Caco-2 (cell line): ENCODE data around the gene ADGRV1. TPM values are rescaled to one million over a fixed set of nuclear protein-coding genes. Genes with fewer than 3 reads are reported as not detected.

ENCODE experiments used
- BruUV-seq: library from RNA; stranded (reverse); fragments of 400-500 nt; replicated peaks from 2 replicates; lab custom pipeline; 2021; lab: Mats Ljungman, UMichigan
- CTCF ChIA-PET: fragments of 300-600 bp; sonication (Branson Sonifier 250); formaldehyde crosslinking; loops from one replicate; lab custom pipeline; 2022; ENCODE audit warnings: antibody characterized with exemption; lab: Charles Lee
- POLR2A ChIA-PET: fragments of 300-600 bp; sonication (Branson Sonifier 250); formaldehyde crosslinking; loops from one replicate; lab custom pipeline; 2022; ENCODE audit warnings: antibody characterized with exemption; lab: Charles Lee
- DNase-seq, 2 experiments: peaks; one replicate each; pipeline versions ENCODE4 v3.0.0 to v3.0.0-alpha.2; 2020 to 2022
- H3K27me3 ChIP-seq: replicated peaks from 2 replicates; pipeline ENCODE4 v1.6.0; 2011; ENCODE audit warnings: low read length; ENCODE audit not compliant: control insufficient read depth, insufficient read depth
- H3K36me3 ChIP-seq: 2 replicates; pipeline ENCODE4 v1.5.1; 2011; ENCODE audit warnings: low read length; ENCODE audit not compliant: control insufficient read depth, insufficient read depth
- H3K4me1 ChIP-seq: fragments of 250-450 bp; sonication (Bioruptor Pico); 2 replicates; pipeline ENCODE4 v1.5.1; 2020; ENCODE audit warnings: mild to moderate bottlenecking
- H3K4me3 ChIP-seq: 2 replicates; pipeline ENCODE4 v1.5.1; 2011; ENCODE audit warnings: low read depth, mild to moderate bottlenecking, control low read depth, low read length
- H3K9me3 ChIP-seq: fragments of 250-450 bp; sonication (Bioruptor Pico); 2 replicates; pipeline ENCODE4 v1.5.1; 2020; ENCODE audit warnings: mild to moderate bottlenecking, moderate library complexity
- H3K27ac Mint-ChIP-seq: one replicate; pipeline ENCODE4 v1.8.0; 2022; ENCODE audit warnings: mixed read lengths; ENCODE audit not compliant: unreplicated experiment
- H3K27me3 Mint-ChIP-seq: one replicate; pipeline ENCODE4 v1.8.0; 2022; ENCODE audit warnings: mixed read lengths; ENCODE audit not compliant: insufficient read depth, unreplicated experiment
- H3K36me3 Mint-ChIP-seq: one replicate; pipeline ENCODE4 v1.8.0; 2022; ENCODE audit warnings: mild to moderate bottlenecking, mixed read lengths; ENCODE audit not compliant: insufficient read depth, unreplicated experiment
- H3K4me1 Mint-ChIP-seq: one replicate; pipeline ENCODE4 v1.8.0; 2022; ENCODE audit warnings: low read depth, mixed read lengths; ENCODE audit not compliant: unreplicated experiment
- H3K4me3 Mint-ChIP-seq: one replicate; pipeline ENCODE4 v1.8.0; 2022; ENCODE audit warnings: mild to moderate bottlenecking, moderate library complexity, mixed read lengths; ENCODE audit not compliant: unreplicated experiment
- H3K9me3 Mint-ChIP-seq: one replicate; pipeline ENCODE4 v1.8.0; 2022; ENCODE audit warnings: mixed read lengths; ENCODE audit not compliant: unreplicated experiment
- intact Hi-C: fragments of 100-400 bp; cut with micrococcal nuclease; formaldehyde crosslinking; loops from one replicate; pipeline ENCODE4 v1.10.0; 2022; ENCODE audit not compliant: unreplicated experiment
- total RNA-seq: library from RNA; stranded (reverse); gene quantifications from 2 replicates; pipeline ENCODE4 v1.2.3, GENCODE V29; 2022
- TF ChIP-seq, protein P1 (sequence below), 2 experiments: fragments of 200-600 bp in 1 of 2; IDR thresholded peaks; 1 replicate in 1 of 2; 2 replicates in 1 of 2; pipeline versions ENCODE4 v1.5.1 to v1.8.0; 2011 to 2022; ENCODE audit warnings: antibody characterized with exemption in 1 of 2, control low read depth in 1 of 2, inconsistent platforms in 1 of 2, low read depth in 1 of 2, low read length in 1 of 2, mild to moderate bottlenecking in 1 of 2, moderate library complexity in 1 of 2; ENCODE audit not compliant: insufficient read depth in 1 of 2, severe bottlenecking in 1 of 2, unreplicated experiment in 1 of 2

ADGRV1 gene
- total RNA-seq, 1 experiment from 2014 or later = 23.2 TPM

DNA sequence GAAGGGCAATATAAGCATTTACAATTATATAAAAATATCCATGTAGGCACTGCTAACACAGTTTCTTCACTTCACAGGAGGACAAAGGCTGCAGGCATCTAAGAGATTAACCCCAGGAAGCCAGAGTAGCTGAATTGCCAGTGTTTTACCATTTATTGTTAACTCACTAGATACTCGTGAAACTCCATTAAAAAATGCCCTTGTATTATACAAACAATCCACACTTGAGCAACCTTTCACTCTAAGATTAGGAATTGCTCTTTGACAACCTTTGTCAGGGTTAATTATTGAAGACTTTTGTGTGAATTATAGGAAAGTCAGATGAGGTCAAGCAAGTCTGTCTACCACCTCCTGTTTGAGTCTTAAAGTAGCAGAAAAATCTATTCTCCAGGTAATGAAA is 317.8 kb downstream of the ADGRV1 start:
- TF ChIP-seq, protein P1, sequence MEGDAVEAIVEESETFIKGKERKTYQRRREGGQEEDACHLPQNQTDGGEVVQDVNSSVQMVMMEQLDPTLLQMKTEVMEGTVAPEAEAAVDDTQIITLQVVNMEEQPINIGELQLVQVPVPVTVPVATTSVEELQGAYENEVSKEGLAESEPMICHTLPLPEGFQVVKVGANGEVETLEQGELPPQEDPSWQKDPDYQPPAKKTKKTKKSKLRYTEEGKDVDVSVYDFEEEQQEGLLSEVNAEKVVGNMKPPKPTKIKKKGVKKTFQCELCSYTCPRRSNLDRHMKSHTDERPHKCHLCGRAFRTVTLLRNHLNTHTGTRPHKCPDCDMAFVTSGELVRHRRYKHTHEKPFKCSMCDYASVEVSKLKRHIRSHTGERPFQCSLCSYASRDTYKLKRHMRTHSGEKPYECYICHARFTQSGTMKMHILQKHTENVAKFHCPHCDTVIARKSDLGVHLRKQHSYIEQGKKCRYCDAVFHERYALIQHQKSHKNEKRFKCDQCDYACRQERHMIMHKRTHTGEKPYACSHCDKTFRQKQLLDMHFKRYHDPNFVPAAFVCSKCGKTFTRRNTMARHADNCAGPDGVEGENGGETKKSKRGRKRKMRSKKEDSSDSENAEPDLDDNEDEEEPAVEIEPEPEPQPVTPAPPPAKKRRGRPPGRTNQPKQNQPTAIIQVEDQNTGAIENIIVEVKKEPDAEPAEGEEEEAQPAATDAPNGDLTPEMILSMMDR (IDR thresholded peaks at IDR 0.05; ENCODE audit: insufficient read depth in 1 of 2, low read depth in 1 of 2, low read length in 1 of 2, severe bottlenecking in 1 of 2, unreplicated experiment in 1 of 2) = no peak
- no TSS peak for BruUV-seq
- Mint-ChIP-seq H3K4me1 (peaks cover 13% of the 10 kb centered on the region), H3K27me3 (no peaks in the 10 kb centered on the region), H3K4me3 (no peak overlapping the region), H3K36me3 (no peaks in the 10 kb centered on the region), H3K9me3 (no peaks in the 10 kb centered on the region), H3K27ac (no peak overlapping the region)
- no peaks in the 10 kb centered on the region for H3K36me3 ChIP-seq
- POLR2A ChIA-PET = no interaction called here
- H3K27me3 ChIP-seq = no peaks in the 10 kb centered on the region
- CTCF ChIA-PET = no interaction called here
- H3K4me1 ChIP-seq = peaks cover 12% of the 10 kb centered on the region
- intact Hi-C loops = loop anchor here (2.0 kb wide), 1 partner anchor 22 kb away; no protein-coding TSS in a partner anchor
- H3K9me3 ChIP-seq = no peaks in the 10 kb centered on the region
- DNase-seq = no peak
- no peak overlapping the region for H3K4me3 ChIP-seq

- H3K9me3 Mint-ChIP-seq = no peaks in the 10 kb centered on the region
- Histone ChIP-seq H3K9me3 (no peaks in the 10 kb centered on the region), H3K27me3 (no peaks in the 10 kb centered on the region), H3K36me3 (no peaks in the 10 kb centered on the region), H3K4me1 (peaks cover 12% of the 10 kb centered on the region), H3K4me3 (no peak overlapping the region)
- H3K27me3 Mint-ChIP-seq = no peaks in the 10 kb centered on the region
- BruUV-seq = no TSS peak
- H3K36me3 Mint-ChIP-seq = no peaks in the 10 kb centered on the region
- intact Hi-C loops = loop anchor here (2.0 kb wide), 1 partner anchor 22 kb away; no protein-coding TSS in a partner anchor
- TF ChIP-seq, protein P1 (IDR thresholded peaks at IDR 0.05; ENCODE audit: insufficient read depth in 1 of 2, low read depth in 1 of 2, low read length in 1 of 2, severe bottlenecking in 1 of 2, unreplicated experiment in 1 of 2) = no peak
- no peak overlapping the region for H3K27ac Mint-ChIP-seq
- H3K4me3 Mint-ChIP-seq = no peak overlapping the region
- H3K4me1 Mint-ChIP-seq = peaks cover 13% of the 10 kb centered on the region
- DNase-seq = no peak
- POLR2A ChIA-PET = interaction anchor here (0.7 kb wide), 1 partner anchor 503 kb away, joined by 3 read pairs; no protein-coding TSS in a partner anchor
- CTCF ChIA-PET = no interaction called here
Observed at GRCh38 chr5:90877049-90877448, 318.5 kb downstream of the ADGRV1 start.

- Mint-ChIP-seq H3K36me3 (no peaks in the 10 kb centered on the region), H3K27ac (no peak overlapping the region), H3K27me3 (no peaks in the 10 kb centered on the region), H3K9me3 (no peaks in the 10 kb centered on the region), H3K4me3 (no peak overlapping the region), H3K4me1 (peaks cover 13% of the 10 kb centered on the region)
- TF ChIP-seq, protein P1 (IDR thresholded peaks at IDR 0.05; ENCODE audit: insufficient read depth in 1 of 2, low read depth in 1 of 2, low read length in 1 of 2, severe bottlenecking in 1 of 2, unreplicated experiment in 1 of 2) = no peak
- ChIA-PET POLR2A (no interaction called here), CTCF (no interaction called here)
- BruUV-seq = no TSS peak
- Histone ChIP-seq H3K27me3 (no peaks in the 10 kb centered on the region), H3K4me3 (no peak overlapping the region), H3K4me1 (peaks cover 12% of the 10 kb centered on the region), H3K9me3 (no peaks in the 10 kb centered on the region), H3K36me3 (no peaks in the 10 kb centered on the region)
- DNase-seq = no peak
- intact Hi-C loops = no loop called here
Observed at GRCh38 chr5:90878081-90878480, 319.5 kb downstream of the ADGRV1 start.
